Activated B cell treated with CpG ODN at 0.5 μM for 24 hours (primary cell): ENCODE measurements around the gene MRPL17. TPM values are rescaled to one million over a fixed set of nuclear protein-coding genes. Genes with fewer than 3 reads are reported as not detected.
A peak's percentile ranks its signal among the peaks of the same experiment; 100 is the strongest.
"Not testable (repeated sequence)": the region's sequence is repeated elsewhere in the genome, so short reads cannot be mapped to it uniquely, and the experiment has no call there.

Experiments
- ATAC-seq: fragments of 200-7000 bp; cut with Tn5 transposase; one replicate; pipeline ENCODE4 v1.10.0; 2021; ENCODE audit warnings: low read depth, mild to moderate bottlenecking, moderate library complexity
- CTCF ChIA-PET: fragments of 350-600 bp; sonication (Branson Sonifier 250); formaldehyde crosslinking; loops from one replicate; lab custom pipeline; 2021; ENCODE audit warnings: antibody characterized with exemption; lab: Charles Lee
- POLR2A ChIA-PET: fragments of 350-600 bp; sonication (Branson Sonifier 250); formaldehyde crosslinking; loops from one replicate; lab custom pipeline; 2021; ENCODE audit warnings: antibody characterized with exemption; lab: Charles Lee
- DNase-seq: peaks from one replicate; pipeline ENCODE4 v3.0.0; 2022
- H3K27ac Mint-ChIP-seq: one replicate; pipeline ENCODE4 v1.8.0; 2020; ENCODE audit warnings: mixed read lengths
- H3K27me3 Mint-ChIP-seq: one replicate; pipeline ENCODE4 v1.8.0; 2021; ENCODE audit warnings: mixed read lengths
- H3K36me3 Mint-ChIP-seq: one replicate; pipeline ENCODE4 v1.8.0; 2021; ENCODE audit warnings: low read depth, mixed read lengths
- H3K4me1 Mint-ChIP-seq: one replicate; pipeline ENCODE4 v1.8.0; 2021; ENCODE audit warnings: mixed read lengths
- H3K4me3 Mint-ChIP-seq: one replicate; pipeline ENCODE4 v1.8.0; 2020; ENCODE audit warnings: mild to moderate bottlenecking, mixed read lengths
- H3K9me3 Mint-ChIP-seq: one replicate; pipeline ENCODE4 v1.8.0; 2020; ENCODE audit warnings: mixed read lengths
- CTCF ChIP-seq: fragments of 200-600 bp; IDR thresholded peaks from one replicate; pipeline ENCODE4 v1.8.0; 2022; ENCODE audit warnings: antibody characterized with exemption, mild to moderate bottlenecking
- intact Hi-C: fragments of 100-400 bp; cut with micrococcal nuclease; formaldehyde crosslinking; loops from one replicate; pipeline ENCODE4 v1.15.1; 2024
- total RNA-seq: library from RNA; stranded (reverse); gene quantifications from 2 replicates; pipeline ENCODE4 v1.2.3, GENCODE V29; 2022

Gene MRPL17
- total RNA-seq, 1 donor from 2014 or later, result 34.1 TPM

- Mint-ChIP-seq H3K9me3 (no peaks in the 10 kb centered on the region), H3K27ac (no peak overlapping the region), H3K4me3 (no peak overlapping the region), H3K36me3 (peaks cover 3% of the 10 kb centered on the region), H3K4me1 (no peaks in the 10 kb centered on the region), H3K27me3 (no peaks in the 10 kb centered on the region)
- no peak for DNase-seq
- no peak for TF ChIP-seq CTCF
- no peak for ATAC-seq
- CTCF ChIA-PET, result interaction anchor here (1.0 to 1.1 kb wide), 2 partner anchors 11 to 13 kb away, joined by 4 to 6 read pairs; no protein-coding TSS in a partner anchor
- POLR2A ChIA-PET, result no interaction called here
- intact Hi-C loops, result no loop called here
Measured at GRCh38 chr11:6693342-6694228, 10.4 kb upstream of the MRPL17 start.

- no peaks in the 10 kb centered on the region for H3K27me3 Mint-ChIP-seq
- POLR2A ChIA-PET, result interaction anchor here (0.7 kb wide), 1 partner anchor 80 kb away, joined by 3 read pairs; the partner anchor contains the start of gene TAF10
- no peaks in the 10 kb centered on the region for H3K36me3 Mint-ChIP-seq
- H3K27ac Mint-ChIP-seq, result no peak overlapping the region
- H3K4me1 Mint-ChIP-seq, result no peaks in the 10 kb centered on the region
- intact Hi-C loops, result no loop called here
- TF ChIP-seq CTCF, result no peak
- DNase-seq (no peak), ATAC-seq (no peak)
- H3K4me3 Mint-ChIP-seq, result no peak overlapping the region
- no peaks in the 10 kb centered on the region for H3K9me3 Mint-ChIP-seq
- CTCF ChIA-PET, result interaction anchor here (0.8 kb wide), 1 partner anchor 13 kb away, joined by 3 read pairs; no protein-coding TSS in a partner anchor
Measured at GRCh38 chr11:6692128-6692527, 9.0 kb upstream of the MRPL17 start.

GRCh38 chr11:6690431-6691132 is 7.4 kb upstream of the MRPL17 start:
- H3K4me1 Mint-ChIP-seq, H3K27me3 Mint-ChIP-seq, ATAC-seq, H3K4me3 Mint-ChIP-seq, H3K9me3 Mint-ChIP-seq, H3K36me3 Mint-ChIP-seq, DNase-seq, POLR2A ChIA-PET, CTCF ChIA-PET, intact Hi-C loops, H3K27ac Mint-ChIP-seq: not testable (repeated sequence)

- Mint-ChIP-seq H3K4me3 (no peak overlapping the region), H3K36me3 (peaks cover 9% of the 10 kb centered on the region), H3K27ac (no peak overlapping the region), H3K27me3 (no peaks in the 10 kb centered on the region), H3K4me1 (peaks cover 8% of the 10 kb centered on the region), H3K9me3 (no peaks in the 10 kb centered on the region)
- ChIA-PET POLR2A (interaction anchor here (0.6 kb wide), 1 partner anchor 16 kb away, joined by 5 read pairs; no protein-coding TSS in a partner anchor), CTCF (interaction anchor here (0.9 kb wide), 1 partner anchor 68 kb away, joined by 3 read pairs; no protein-coding TSS in a partner anchor)
- TF ChIP-seq CTCF, result no peak
- ATAC-seq (no peak), DNase-seq (no peak)
- intact Hi-C loops, result no loop called here
Measured at GRCh38 chr11:6687876-6688275, 4.7 kb upstream of the MRPL17 start.

GRCh38 chr11:6686006-6686405 is 2.9 kb upstream of the MRPL17 start:
- no peak for DNase-seq
- no peaks in the 10 kb centered on the region for H3K27me3 Mint-ChIP-seq
- no peak for ATAC-seq
- no peak overlapping the region for H3K4me3 Mint-ChIP-seq
- intact Hi-C loops, result no loop called here
- no peaks in the 10 kb centered on the region for H3K9me3 Mint-ChIP-seq
- TF ChIP-seq CTCF, result no peak
- POLR2A ChIA-PET, result interaction anchor here (0.7 kb wide), 1 partner anchor 139 kb away, joined by 4 read pairs; no protein-coding TSS in a partner anchor
- H3K4me1 Mint-ChIP-seq, result peaks cover 24% of the 10 kb centered on the region
- peaks cover 17% of the 10 kb centered on the region for H3K36me3 Mint-ChIP-seq
- H3K27ac Mint-ChIP-seq, result no peak overlapping the region
- CTCF ChIA-PET, result interaction anchor here (1.3 kb wide), 1 partner anchor 20 kb away, joined by 6 read pairs; no protein-coding TSS in a partner anchor

- ATAC-seq, DNase-seq, H3K27me3 Mint-ChIP-seq, H3K9me3 Mint-ChIP-seq: not testable (repeated sequence)
- Mint-ChIP-seq H3K4me1 (peaks cover 24% of the 10 kb centered on the region), H3K4me3 (peak overlapping the region; percentile 99), H3K27ac (peak overlapping the region; percentile 98), H3K36me3 (peaks cover 25% of the 10 kb centered on the region)
- POLR2A ChIA-PET, result interaction anchor here (0.7 to 3.5 kb wide), 11 partner anchors 16 to 294 kb away, joined by 3 to 49 read pairs (median 5); partner anchors contain the start of genes ILK, RRP8, SMPD1 and TAF10
- CTCF ChIA-PET, result interaction anchor here (0.6 to 3.1 kb wide), 9 partner anchors 21 to 331 kb away, joined by 3 to 53 read pairs (median 5); partner anchors contain the start of genes ILK and TAF10
- intact Hi-C loops, result loop anchor here (5.0 kb wide), 1 partner anchor 37 kb away; no protein-coding TSS in a partner anchor
Measured at GRCh38 chr11:6684068-6684467, 928 bp upstream of the MRPL17 start.
